Measurements from ENCODE around the gene CPA5.

DNA sequence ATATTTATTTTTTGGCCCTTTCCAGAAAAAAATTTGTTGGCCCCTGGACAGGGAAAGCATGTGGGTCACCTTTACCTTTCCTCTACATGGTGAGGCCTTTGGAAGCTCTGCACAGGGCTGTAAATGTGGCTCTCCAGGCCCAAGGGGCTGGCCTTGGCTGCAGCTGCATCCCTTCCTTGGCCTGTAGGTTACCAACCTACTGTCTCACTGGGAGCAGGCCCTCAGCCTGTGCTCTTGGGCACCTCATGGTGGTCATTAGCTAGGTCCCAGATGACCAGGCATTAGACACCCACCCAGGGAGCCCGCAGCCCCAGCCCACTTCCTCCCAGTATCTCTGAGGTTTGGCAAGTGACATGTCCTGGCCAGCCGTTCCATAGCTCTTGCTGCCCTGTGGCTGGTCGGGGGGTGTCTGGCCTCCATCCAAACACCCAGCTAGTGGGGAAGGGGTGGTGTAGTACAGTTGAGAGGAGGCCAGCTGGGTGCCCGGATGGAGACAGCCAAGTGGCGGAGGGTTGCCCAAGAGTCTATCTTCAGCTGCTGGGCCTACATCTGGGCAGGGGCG is 7.1 kb upstream of the CPA5 start:
- TF ChIP-seq, protein P1, sequence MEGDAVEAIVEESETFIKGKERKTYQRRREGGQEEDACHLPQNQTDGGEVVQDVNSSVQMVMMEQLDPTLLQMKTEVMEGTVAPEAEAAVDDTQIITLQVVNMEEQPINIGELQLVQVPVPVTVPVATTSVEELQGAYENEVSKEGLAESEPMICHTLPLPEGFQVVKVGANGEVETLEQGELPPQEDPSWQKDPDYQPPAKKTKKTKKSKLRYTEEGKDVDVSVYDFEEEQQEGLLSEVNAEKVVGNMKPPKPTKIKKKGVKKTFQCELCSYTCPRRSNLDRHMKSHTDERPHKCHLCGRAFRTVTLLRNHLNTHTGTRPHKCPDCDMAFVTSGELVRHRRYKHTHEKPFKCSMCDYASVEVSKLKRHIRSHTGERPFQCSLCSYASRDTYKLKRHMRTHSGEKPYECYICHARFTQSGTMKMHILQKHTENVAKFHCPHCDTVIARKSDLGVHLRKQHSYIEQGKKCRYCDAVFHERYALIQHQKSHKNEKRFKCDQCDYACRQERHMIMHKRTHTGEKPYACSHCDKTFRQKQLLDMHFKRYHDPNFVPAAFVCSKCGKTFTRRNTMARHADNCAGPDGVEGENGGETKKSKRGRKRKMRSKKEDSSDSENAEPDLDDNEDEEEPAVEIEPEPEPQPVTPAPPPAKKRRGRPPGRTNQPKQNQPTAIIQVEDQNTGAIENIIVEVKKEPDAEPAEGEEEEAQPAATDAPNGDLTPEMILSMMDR (IDR thresholded peaks at IDR 0.05) = no peak
- no peak for TF ChIP-seq POLR2A (IDR thresholded peaks at IDR 0.05)

Data from tibial nerve (tissue), 3 donors.